GM19023 (cell line): ENCODE data around the gene SPI1.

ENCODE experiments used
- ATAC-seq: cut with Tn5 transposase; IDR thresholded peaks from one replicate; pipeline ENCODE4 v1.9.1; 2021; ENCODE audit warnings: mild to moderate bottlenecking, moderate library complexity; ENCODE audit not compliant: unreplicated experiment

SPI1 gene

DNA sequence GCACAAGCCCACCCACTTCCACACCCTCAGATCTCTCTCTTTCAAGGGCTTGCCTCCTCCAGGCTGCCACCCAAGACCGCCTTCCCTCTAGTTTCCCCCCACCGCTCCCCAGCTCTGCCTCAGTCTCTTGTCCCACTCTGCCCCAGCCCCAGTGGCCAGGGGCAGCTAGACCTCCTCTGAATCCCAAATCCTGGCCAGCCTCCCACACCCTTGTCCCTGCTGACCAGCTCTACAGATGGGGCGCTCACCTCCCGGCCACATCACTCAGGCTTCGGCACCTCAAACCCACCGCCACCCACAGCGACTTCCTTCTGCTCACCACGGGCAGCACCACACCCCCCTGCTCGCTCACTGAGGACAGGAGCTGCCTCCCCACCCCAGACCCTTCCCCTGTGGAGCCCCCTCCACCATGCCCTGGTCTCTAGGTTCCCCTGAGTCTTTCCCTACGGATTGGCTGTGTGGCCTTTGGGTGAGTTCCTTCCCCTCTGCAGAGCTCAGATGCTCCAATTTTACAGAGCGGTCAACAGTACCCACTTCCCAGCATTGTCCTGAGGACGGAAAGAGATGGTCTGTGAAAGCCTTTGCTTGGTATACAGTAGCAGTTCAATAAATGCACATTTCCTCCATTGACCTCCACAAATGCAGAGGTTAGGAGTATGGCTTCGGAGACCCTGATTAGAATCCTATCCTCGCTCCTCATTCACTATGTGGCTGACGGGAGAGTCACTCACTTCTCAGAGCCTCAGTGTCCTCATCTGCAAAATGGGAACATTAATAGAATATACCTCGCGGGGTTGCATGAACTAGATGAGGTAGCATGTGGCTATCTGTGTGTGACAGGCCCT lies 11.5 kb upstream of the SPI1 start:
- ATAC-seq, result no peak

DNA sequence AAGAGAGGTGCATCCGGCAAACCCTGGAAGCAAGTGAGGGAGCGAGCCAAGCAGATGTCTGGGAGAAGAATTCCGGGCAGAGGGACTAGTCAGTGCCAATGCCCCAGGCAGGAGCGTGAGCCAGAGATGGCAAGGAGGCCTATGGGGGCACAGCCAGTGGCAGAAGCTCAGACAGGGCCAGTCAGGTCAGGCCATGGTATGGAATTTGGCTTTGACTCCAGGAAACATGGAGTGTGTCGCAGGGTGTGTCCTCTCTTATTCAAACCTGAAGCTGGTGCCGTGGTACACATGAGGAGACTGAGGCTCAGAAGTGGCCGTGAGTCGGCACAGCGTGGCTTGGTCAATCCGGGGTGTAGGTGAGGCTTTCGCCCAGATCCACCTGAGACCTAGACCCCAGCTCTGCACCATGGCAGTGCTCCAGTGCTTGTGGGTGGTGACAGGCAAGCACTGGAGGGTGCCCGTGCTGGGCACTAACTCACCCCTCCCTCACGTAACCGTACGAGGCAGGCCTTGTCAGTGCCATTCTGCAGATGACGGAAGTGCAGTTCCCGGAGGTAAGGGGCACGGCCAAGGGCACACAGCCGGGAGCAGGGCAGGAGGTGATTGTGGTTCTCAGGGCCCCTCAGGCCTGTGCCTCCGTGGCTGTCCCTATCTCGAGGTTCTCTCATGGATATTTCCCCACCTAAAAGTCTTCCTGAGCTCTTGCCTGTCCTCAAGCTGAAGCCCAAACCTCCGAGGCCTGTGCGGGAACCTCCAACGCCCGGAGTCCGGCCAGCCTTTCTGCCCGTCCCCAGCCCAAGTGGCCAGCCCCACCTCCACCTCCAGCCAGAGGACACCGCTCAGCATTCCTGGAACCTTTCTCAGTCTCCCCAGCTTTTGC lies 10.6 kb upstream of the SPI1 start:
- no peak for ATAC-seq

DNA sequence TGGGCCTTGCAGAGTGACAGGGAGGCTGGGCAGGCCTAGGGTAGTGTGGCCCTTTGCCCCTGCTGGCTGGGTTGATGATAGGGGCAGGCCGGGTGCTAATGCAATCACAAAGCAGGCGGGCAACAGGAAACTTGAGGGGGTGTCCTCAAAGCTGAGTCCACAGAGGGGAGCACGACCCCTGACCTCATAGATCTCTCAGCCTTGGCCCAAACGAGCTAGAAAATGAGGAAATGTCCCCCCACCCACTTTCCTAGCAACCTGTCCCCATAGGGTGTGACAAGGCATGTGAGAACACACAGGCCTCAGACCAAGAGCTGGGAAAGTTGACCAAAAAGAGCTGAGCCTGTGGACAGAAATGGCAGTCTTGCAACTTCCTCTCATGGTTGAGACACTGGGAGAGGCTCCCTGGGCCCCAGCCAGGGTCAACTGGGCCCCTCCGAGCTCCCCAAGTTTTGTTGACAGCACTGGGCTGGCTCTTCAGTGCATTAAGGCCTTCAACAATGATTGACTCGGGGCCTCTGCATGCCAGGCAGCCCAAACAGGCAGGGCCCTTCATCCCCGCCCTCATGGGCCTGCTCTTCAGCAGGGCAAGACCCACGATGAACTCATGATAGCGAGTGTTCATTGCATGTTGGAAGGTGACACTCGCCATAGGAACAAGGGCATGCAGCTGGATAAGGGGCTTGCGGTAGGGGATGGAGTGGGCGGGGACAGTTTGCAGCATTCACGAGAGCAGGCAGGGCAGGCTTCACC lies 9.8 kb upstream of the SPI1 start:
- ATAC-seq, result no peak

DNA sequence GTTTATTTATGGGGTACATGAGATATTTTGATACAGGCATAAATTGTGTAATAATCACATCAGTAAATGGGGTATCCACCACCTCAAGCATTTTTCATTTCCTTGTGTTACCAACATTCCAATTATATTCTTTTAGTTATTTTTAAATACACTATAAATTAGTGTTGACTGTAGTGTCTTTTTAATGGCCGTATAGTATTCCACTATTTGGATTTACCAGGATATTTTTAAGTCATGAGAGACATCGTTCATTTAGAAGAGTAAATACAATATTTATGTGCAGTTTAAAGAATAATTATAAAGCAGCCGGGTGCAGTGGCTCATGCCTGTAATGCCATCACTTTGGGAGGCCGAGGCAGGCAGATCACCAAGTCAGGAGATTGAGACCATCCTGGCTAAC lies 6.2 kb upstream of the SPI1 start:
- no peak for ATAC-seq

DNA sequence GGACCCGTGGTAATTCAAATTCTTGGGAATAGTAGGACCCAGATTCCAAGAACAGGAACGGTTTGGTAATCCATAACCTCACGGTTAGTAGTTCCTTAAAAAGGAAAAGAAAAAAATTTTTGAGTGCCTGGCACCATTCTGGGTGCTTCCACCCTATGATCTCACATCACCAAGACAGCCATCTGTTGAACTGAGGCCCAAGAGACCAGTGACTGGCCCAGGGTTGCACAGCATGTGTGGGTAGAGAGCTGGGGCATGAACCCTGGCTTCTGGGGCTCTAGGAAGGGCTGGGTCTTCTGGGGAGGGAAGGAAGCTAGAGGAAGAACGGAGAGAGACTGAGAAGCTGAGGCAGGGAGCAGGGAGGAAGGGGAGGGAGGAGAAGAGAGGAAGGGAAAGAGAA lies 4.7 kb upstream of the SPI1 start:
- ATAC-seq, result no peak

DNA sequence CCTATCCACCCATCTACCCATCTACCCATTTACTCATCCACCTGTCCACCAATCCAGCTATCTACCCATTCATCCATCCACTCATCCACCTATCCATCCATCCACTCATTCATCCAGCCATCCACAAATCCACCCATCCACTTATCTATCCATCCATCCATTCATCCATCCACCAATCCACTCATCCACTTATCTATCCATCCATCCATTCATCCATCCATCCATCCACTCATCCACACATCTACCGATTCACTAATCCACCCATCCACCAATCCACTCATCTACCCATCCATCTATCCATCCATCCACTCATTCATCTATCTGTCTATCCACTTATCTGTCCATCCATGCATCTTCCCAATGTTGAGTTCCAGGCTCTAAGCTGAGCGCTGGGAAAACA lies 1.7 kb upstream of the SPI1 start:
- ATAC-seq, result no peak

DNA sequence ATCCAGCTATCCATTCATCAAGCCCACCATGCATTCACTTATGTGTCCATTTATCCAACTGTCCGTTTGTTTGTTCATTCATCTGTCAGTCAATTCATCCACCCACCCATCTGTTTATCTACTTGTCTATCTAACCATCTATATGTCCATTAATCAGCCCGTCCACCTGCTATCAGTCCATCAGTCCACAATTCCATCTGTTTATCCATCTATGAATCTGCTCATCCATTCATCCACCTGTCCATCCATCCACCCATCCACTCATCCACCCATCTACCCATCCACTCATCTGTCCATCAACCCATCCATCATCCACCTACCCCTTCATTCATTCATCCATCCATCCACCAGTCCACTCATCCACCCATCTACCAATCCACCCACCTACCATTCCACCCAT lies 970 bp upstream of the SPI1 start:
- ATAC-seq, result no peak

DNA sequence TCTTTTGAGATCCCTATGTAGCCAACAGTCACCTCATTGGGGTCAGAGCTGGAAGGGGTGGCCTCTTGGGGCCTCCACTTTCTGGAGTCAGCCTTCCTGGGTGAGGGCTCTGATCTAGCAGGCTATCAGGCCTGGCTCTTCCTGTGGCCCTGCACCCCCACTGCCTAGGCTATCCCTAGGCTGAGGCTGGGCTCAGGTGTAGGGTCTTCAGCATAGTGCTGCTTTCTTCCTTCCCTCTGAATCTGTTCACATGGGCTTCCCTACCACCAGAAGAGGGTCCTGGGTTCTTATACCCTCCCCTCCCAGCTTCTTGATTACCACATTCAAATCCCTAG lies 456 bp upstream of the SPI1 start:
- no peak for ATAC-seq

DNA sequence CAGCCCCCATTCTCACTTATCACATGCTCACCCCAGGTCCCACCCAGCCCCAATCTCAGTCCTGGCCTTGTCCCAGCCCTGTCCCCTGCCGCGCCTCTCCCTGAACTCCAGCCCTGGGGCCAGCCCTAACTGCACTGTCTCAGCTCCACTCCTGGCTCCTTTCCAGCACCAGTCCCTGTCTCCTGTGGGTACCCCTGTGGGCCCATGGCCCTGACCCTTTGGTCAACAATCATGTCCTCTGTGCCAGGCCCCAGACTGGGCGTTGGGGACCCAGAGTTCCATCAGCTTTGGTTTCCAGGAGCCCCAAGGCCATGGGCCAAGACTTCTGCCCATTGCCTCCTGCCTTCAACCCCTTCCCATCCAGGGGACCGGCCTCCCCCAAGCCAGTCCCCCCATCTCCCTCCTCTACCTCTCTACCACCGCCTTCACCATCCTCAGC lies 757 bp downstream of the SPI1 start:
- peak; percentile 32 for ATAC-seq

DNA sequence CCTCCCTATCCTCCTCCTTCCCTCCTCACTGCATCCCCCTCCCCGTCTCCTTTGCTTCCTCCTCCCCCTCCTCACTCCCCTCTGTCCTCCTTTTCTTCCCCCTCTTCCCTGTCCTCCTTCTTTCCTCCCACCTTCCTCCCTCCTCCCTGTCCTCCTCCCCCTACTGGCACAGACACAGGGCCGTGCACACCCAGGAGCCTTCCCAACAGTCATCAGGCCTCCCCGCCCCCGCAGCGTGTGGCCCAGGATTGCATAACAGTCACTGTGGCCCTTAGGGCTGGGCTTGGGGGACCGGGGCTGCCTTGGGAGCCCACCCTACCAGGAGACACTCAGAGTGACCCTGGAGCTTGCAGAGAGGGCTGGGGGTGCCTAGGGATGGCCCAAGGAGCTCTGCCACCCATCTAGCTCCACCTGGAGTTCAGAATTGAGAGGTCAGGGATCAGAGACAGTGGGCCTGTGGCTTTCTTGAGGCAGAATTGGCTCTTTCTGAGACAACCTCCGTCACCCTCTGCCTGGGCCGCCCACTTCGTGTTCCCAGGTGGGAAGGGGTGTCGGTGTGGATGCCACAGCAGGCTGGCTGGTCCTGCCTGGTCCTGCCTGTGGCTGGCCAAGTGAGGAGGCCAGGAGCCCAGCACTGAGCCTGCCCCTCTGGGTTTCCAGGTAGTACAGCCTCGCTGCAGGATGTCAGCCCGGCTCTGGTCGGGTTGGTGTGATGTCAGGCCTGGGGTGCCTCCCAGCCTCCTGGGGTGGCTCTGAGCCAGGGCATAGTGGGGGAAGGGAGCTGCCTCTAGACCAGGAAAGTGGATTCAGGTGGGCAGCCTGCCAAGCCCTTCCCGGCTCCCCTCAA lies 1.6 kb downstream of the SPI1 start:
- peak; percentile 43 for ATAC-seq

DNA sequence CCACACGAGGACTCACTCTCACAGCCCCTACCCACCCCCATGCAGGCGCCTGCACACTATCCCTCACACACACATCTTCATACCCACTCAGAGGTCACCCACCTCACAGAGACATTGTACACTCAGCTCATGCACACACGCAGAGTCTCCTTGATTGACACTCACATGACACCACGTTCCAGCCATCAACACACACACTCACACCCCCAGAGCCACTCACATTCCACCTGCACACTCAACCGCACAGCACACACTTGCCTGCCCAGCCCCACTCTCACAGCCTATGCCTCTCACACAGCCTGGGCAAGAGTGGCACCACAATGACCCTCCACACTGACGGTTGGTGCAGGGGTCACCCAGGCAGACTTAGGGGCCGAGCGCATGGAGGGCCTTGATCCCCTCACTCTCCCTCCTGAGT lies 2.2 kb downstream of the SPI1 start:
- no peak for ATAC-seq

DNA sequence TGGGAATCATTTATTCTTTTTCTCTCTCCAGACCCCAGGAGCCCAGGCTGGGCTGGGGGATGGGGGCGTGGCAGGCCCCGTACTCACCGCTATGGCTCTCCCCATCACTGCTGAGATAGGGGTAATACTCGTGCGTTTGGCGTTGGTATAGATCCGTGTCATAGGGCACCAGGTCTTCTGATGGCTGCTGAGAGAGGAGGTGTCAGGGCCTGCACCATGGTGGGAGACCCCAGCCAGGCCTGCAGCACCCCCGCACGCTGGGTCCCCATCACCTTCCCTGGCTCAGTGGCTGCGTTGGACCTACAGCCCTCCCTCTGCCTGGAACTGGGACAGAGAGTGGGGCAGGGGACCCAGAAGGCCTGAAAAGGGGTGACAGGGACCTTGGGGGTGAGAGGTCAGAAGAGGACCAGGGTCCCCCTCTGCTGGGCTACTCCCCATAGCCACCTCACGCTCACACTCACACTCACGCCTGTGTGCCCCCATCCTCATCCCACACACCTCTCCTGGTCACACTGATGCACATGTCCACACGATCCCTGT lies 2.7 kb downstream of the SPI1 start:
- no peak for ATAC-seq

DNA sequence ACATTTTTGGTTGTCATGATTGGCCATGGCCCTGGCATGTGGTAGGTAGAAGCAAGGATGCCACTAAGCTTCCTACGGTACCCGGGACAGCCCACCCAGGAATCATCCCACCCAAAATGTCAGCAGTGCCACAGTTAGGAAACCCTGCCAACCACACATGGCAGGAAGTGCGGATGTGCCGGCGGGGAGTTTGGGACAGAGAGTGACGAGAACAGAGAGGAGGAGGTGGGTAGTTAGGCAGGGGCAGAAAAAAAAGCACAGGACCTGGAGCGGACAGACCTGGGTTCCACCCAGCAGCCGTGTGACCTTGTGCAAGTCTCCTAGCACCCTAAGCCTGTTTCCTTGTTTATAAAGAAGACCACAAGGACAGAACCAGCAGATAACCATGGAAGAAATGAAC lies 3.3 kb downstream of the SPI1 start:
- no peak for ATAC-seq

DNA sequence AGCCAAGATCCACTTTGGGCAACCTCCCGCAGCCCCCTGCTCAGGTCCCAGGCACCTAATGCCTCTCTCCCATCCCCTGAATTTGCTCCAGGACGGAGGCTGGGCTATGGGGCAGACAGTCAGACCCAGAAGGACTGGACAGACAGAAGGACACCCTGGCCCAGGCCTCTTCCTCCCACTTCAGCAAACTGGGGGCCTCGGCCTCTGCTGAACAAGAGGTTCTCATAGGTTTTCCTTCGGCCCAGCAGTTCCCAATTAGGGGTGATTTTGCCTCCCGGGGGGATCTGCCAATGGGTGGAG lies 3.7 kb downstream of the SPI1 start:
- no peak for ATAC-seq

DNA sequence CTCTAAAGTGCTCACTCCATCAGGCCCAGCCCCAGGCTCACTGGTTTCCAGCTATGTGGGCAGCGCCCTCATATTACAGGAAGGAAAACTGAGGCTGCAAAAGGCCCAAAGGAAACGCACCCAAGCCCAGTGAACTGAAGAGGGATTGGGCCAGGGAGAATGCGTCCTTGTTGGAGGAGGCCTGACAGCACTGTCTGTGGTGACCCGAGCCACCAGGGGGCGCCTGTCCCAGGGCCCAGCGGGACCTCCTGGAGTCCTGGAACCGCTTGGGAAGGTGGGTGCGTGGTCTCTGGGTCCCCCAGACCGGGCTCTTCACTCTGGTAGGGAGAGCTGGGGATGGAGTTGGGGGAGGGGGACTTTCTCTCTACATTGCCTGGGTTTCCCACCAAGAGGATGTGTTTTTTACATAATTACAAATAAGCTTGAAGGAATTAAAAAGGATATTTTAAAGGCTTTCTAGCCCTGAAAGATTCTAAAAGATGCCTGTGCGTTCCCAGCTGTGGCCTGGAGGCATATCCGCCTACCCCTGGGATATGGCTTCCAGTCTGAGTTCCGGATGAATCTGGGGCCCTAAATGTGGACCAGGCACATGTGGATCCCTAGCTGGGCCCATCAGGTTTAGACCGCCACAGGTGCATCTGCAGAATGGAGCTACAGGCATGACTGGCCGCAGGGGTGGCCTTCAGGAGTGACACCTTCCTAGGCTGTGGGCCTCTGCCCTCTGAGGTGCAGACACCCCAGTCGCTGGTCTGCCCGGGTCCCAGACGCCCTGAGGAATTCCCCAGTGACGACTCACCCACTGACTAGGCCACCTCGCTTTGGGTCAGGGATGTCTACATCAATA lies 4.2 kb downstream of the SPI1 start:
- ATAC-seq, result no peak

DNA sequence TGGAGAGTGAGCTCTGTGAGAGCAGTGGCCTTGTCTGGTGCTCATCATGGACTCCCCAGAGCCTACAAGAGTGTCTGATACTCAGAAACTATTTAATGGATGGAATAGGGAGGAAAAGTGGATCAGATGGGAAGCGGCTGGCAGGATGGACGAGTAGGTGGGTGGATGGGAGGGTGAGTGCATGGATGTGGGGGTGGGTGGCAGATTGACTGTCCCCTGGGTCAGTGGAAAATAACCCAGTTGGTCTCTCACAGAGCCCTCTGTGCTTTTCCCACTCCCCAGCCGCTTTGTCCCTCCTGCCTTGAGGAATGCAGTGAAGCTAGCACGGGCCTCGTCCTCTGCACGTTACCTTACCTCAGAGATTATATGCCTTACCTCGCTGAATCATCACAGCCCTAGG lies 5.9 kb downstream of the SPI1 start:
- ATAC-seq, result no peak

DNA sequence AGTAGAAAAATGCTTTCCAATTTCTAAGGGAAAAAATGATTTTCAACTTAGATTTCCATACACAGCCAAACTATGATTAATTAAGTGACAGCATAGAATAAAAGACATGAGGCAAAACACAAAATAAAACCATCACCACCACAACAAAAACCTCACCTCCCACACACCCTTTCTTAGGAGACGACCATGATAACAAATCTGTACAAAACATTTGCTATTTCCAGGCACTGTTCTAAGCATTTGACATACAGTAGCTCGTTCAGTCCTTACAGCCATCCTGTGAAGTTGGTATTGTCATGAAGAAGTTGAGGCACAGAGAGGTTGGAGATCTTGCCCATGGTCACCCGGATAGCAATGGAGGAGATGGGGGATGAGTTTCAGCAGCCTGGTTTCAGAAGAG lies 8.7 kb downstream of the SPI1 start:
- ATAC-seq, result no peak

DNA sequence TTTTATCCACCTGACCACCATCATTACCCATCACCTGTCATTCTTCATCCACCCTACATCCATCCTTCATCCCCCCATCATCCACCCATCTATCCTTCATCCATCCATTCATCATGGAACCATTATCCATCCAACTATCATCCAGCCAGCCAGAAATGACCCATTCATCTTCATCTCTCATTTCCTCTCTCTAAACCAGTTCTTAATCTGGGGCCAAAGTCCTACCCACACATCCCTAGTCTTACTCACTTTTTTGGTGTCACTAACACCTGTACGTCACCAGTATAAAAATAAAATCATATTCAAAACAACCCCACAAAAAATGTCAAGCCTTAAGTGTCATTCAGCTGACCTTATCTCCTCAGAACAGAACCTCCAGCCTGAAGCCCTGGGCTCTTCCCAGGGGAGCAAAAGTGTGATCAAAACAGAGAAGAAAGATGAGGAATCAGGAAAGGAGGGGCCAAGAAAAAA lies 12.3 kb downstream of the SPI1 start:
- ATAC-seq, result no peak

DNA sequence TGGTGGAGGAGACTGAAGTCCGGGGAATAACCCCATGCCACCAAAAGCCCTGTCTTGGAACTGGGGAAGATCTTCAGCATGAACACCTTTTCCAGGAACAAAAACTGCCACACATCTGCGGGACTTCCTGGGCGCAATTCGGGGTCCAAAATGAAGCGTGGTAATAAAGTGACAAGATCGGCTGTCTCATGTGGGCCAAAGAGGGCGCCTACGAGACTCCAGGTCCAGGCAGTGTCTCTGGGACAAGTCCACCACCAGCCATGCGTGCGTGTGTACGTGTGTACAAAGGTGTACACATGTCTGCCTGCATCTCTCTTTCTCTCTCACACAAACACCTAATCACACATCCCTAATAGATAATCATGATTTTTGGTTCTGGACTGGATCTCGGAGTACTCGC lies 16.9 kb downstream of the SPI1 start:
- no peak for ATAC-seq

DNA sequence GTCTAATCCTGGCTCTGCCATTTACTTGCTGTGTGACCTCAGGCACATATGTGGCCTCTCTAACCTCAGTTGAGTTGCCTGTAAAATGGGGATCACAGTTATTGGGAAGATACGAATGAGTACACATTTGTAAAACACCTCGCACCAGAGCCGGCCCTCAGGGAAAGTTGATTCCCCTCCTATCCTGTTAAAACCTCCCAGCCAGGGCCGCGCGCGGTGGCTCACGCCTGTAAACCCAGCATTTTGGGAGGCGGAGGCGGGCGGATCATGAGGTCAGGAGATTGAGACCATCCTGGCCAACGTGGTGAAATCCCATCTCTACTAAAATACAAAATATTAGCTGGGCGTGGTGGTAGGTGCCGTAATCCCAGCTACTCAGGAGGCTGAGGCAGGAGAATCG lies 18.0 kb downstream of the SPI1 start:
- no peak for ATAC-seq
